DLD1 (cell line): ENCODE data around the gene HOXA10.

Source experiments
- in situ Hi-C: cut with HindIII; loops from 2 replicates; pipeline ENCODE4 v1.10.0; 2017; ENCODE audit warnings: low sequenced_read_pairs

HOXA10 gene

DNA sequence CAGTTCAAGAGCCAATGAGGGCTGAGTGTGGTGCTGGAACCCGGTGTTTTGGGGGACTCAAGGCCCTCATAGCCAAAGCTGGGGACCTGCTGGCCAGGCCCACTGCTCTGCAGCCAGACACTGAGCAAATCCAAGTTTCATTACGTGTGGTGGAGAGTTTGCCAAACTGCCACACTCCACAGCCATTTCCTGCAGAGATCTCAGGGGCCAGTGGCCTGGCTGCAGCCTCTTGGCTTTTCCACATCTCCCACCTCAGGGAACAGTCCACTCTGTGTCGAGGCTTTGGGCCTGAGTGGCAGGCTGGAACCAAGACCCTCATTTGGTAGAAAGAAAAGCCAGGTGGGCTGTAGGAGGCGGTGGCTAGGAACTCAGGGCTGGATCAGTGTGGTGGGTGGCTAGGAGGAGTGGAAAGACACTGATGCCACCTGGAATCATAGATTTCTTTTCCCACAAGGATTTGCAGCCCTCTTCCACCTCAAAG, 7.7 kb upstream of the HOXA10 start:
- in situ Hi-C loops, result no loop called here

DNA sequence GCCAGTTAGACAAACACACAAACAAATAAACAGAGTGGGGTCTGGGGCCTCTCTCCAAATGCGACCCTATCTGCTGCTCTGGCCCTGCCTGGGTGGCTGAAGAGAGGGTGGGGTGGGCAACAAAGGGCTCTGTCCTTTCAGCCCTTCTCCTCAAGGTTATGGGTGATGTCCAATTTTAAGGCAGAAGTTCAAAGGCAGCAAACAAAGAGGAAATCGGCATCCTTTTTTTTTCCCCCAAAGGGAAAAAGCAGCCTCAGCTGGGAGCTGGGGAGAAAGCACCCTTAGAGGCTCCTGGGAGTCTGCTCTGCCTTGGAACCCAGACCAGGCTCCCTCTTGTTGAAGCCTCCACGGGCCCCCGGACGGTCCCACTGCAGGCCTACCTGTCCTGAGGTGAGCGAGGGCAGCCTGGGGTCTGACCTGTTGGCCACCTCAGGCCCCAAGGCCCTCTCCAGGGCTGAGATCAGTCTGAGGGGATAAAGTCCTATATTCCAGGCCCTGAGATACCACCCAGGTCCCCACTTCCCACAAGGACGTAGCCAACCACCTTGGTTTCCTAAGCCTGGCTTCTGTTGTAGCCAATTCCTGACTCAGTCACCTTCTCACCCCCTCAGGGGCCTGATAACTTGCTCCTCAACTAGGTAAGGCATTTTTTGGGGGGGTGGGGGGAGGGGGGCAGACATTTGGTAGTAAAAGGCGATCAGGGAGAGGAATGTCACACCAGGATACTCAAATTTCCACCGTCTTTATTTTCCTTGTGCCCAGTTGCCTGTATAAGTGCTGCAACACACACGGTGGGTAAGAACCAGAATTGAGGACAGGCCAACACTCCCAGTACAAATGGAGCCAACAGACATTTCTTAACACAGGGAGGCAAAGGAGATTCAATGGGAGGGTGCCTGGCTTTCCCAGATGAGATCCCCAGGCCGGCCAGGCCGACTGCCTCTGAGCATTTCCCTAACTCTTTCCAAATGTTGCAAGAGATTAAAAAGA, 6.6 kb upstream of the HOXA10 start:
- in situ Hi-C loops, result no loop called here

DNA sequence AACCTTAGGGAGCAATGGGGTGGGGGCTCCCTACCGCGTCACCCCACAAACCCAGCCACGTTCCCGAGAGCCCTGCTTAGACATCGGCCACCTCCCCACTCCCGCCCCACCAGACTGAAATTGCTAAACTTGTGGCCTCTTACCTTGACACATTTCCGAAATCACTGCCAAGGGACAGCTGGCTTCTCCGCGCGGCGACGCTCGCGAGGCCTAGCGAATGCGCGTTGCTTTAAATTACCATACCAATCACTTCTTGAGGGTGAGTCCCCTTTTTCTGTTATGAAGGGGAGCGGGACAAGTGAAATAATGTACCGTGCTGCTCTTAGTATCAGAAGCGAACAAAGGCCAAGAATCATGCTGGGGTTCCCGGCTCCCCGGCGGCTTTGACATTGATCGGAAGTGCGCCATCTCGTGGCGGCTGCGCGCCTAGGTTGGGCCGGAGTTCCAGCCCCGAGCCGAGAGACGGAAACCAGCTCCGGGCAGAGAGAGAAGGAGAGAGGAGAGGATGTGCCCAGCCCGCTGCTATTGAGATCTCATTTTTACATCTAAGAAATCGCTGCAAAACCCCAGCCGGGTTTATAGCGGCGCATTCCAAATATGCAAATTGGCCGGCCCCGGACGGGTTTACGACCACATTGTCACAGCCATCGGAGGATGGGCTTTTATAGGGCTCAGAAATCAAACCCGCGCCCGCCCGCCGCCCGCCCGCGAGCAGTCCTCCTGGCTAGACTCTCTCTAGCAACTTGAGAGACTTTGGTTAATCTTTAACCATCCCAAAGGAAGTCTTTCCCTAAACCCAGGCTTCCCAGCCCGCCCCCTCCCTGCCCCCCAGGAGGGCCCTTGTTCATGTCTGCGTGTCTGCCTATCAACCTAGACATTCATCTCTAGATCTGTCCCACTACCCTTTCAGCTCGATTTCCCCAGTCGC, 5.6 kb upstream of the HOXA10 start:
- in situ Hi-C loops, result no loop called here

DNA sequence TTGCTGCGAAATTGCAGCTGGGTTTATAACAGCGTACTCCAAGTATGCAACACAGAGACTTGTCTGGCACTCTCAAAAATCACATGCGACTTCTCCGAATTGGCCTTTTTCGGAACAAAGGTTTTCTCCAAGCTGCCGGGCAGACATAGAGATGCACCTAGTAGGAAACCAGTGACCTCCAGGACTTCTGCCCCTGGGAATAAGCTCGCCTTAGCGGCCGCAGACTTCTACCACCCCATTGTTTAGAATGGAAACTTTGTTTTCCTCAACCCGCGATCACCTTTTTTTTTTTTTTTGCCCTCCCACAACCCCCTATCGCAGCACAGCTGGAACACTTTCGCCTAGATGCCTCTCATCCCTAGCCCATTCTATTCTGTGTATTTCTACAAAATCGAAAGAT, 4.9 kb upstream of the HOXA10 start:
- in situ Hi-C loops, result no loop called here

DNA sequence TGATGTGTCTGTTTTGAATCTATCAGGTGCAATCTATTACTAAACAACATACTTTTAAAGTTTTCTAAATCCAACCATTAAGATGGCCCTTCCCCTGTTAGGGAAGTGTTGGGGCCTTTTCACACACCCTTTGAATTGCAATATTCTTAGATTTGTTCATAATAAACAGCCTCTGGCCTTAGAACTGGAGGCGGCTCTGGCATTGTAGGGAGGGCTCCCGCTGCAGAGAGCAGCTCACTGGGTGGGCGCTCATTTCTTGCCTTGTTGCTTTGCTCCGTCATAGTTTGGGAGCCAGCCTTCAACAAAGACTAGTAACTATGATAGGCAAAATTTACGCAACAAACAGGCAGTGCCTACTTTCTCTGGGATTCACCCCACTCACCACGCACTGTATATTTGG, 4.2 kb upstream of the HOXA10 start:
- in situ Hi-C loops, result no loop called here

DNA sequence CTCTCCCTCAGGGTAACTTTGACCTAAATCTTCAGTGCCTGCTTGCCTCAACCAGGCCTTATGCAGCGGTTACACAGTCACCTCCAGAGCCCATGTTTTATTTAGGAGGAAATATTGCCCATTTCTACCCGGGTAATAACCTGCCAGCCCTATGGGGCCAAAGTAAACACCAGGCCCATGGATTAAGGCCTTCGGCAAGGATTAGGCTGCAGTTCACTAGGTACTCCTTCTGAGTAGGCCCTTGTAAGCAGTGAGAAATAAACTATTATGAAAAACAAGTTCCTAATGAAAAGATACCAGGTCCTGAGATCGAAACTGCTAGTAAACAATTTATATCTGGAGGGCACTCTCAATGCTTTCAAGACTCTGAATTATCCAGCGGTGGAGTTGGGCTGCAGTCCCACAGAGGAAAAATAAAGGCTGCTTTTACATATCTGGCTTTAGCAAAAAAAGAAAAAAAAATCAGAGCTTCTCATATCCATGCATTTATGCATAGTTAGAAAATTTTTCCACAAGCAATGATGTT, 3.7 kb upstream of the HOXA10 start:
- in situ Hi-C loops, result no loop called here

DNA sequence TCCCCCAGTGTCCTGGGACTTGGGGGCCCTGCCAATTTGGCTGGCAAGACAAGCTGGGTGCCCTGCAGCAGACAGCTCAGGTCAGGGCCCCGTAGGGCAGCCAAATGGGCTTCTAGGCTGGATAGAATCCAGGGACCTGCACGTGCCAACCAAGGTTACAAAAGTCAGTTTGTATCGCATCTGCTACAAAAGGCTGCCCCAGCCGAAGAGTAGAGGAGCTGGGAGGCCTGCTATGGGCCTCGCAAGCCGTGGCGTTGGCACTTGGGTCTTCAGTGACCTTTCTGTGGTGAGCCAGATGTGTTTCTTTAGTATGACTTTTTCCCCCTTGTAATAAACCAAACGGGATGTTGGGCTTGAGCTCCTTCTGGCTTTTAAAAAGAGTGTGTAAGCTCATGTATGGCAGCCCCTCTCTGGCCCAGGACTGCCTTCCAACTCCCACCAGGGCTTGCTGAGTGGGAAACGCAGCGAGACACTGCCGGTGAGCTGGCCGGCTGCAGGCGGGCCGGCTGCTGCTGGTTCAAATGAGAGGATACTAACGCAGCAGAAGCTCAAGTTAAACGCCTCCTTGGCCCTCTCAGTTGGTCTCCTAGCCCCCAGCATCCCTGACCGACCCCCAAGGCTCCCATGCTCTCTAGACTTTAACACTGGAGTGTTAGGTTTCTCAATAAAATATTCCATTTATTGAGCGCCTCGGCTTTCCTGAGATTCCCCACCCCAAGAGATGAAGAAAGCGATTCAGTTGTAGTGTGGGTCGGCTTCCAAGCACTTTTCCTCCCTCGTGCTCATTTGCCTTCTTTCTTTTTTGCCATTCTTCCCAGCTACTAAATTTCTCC, 3.1 kb upstream of the HOXA10 start:
- in situ Hi-C loops, result no loop called here

DNA sequence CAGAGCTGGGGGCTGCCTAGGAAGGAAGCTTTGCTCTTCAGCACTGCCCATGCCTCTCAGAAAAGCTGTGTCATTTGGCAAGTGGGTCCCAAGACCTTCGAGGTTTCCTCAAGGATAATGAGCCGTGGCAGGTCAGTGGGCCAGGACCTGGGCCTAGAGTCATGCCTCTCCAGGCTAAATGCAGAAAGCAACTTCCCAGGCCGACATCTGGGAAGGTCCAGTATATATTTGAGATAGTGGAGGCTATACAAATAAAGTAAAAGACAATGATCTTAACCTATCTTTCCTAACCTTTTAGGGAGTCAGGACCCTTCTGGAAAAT, 2.4 kb upstream of the HOXA10 start:
- in situ Hi-C loops, result no loop called here

DNA sequence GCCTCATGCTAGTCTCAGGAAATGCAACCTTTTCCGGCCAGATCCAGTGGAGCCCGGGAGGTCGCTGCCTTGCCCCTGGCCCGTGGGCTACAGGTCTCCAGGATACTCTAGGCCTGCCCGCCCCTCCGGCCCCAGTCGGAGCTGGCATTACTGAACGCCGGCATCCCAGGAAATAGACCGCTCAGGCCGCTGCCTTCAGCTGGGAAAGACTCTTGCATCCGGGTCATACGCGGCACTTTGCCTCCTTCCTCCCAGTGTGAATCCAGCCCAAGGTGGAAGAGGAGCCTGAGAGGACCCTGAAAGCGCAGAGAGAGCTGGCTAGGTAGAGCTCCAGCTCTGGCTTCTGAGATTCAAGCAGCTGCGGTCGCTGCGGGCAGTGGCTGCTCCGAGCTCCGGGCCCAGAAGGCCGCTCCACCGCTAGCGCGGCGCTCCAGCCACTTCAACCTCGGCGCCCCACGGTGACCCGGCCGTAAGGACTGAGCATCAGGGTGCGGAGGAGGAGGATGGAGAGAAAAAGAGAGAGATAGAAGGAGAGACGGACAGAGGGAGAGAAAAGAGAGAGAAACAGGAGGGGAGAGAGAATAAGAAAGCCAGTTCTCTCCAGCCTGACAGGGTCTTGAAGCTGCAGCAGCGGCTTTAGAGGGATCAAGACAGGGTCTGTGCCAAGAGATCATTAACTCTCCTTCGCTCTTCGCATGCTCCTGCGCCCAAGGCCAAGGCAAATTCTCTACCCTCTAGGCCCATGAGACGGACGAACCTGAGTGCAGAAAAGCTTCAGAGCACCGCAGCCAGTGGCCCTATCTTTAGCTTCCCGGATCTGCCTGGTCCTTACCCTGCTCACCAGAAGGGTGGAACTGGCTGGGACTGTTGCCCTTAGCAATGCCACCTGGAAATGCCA, 1.8 kb upstream of the HOXA10 start:
- in situ Hi-C loops, result no loop called here

DNA sequence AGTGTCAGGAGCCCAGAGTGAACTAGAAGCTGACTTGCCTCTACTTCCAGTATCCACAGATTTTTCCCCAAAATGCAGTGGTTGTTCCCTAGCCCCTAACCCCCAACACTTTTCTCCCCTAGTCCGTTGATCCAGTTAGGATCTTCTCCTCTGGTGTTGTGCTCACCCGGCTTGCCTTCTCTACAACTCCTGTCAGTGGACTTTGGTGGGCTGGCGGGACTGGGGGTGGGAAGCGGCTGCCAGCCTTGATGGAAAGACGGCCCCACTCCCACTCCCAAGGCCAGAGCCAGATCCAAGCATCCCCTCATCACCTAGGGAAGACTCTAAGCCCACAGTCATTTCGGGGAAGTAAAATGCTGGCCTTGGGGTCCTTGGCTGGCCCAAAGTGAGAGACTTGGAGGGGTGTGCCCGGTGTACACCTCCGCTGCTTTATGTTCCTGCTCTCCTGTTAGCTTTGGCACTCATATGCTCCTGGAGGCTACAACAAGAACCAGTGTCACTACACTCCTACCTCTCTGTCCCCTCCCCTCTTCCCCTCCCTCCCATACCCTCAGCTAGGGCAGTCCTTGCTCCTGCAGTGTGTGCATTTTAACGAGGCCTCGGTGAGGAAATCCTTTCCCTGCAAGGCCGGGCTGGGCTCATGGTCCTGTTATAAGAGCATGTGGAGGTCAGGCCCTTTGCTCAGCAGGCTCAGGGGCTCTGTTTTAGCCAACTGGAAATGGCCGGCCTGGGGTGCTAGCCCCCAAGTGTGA, 930 bp upstream of the HOXA10 start:
- in situ Hi-C loops, result no loop called here

DNA sequence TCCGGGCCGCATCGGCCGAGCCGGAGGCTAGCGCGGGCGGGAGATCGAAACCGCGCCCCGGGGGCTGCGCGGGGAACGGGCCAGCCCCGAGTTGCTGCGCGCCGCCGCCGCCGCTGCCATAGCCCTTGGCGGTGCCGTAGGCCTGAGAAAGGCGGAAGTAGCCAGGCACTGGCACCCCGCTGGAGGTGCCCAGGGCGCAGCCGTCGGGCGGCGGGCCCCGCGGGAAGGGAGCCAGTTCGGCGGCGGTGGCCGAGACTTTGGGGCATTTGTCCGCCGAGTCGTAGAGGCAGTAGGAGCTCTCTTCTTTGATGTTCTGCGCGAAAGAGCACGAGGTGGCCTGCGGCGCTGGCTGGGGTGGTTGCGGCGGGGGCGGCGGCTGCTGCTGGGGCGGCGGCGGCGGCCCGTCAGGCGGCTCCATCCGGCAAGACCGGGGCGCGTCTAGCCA, 587 bp downstream of the HOXA10 start:
- in situ Hi-C loops, result no loop called here

DNA sequence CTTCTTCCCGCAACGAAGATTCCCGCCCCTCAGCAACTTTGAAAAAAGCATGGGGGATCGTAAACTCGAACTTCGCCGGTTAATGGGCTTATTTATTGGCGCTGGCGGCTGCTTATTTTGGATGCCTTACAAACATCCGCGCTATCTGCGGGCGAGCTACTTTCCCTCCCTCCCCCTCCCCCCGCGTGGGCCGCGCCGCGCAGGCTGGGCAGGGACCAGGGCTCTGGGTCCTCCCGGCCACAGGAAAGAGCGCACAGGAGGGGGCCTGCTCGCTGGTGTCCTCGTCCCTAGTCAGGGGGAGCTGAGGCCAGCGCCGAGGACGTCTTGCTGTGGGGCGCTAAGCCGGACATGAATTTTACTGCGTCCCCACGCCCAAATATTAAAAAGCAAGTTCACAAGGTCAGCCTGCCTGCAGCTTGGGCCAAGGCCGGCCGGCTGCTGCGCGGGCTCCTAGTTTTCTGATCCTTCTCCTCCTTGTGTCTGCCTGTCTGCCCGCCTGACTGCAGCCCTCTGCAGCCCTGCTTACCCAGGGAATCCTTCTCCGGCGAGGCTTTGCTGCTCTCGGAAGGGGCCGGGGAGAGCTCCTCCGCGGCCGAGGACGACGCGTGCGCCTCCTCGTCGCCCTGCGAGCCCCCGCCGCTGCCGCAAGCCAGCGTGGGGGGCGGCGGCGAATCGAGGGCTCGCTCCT, 1.2 kb downstream of the HOXA10 start:
- in situ Hi-C loops, result no loop called here

DNA sequence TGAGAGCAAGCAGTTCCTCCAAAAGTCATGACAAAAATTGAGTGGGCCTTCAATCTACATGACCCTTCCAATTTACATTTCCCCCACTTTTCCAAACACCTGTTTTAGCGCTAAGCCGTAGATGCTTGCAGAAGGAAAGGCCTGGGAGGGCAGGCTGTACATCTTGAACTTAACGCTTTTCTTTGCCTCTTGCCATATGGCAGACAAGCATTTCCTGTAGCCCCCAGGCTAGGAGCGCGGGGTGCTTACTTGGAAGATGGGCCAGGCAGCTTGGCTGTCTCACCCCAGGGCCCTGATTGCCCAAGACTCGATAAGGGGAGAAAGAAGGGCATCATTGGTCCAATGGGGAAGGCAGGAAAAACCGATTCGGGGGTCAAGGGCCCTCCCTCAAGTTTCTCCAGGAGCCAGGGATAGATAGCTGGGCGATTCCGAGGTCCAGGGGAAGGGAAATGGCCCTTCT, 1.8 kb downstream of the HOXA10 start:
- in situ Hi-C loops, result no loop called here

DNA sequence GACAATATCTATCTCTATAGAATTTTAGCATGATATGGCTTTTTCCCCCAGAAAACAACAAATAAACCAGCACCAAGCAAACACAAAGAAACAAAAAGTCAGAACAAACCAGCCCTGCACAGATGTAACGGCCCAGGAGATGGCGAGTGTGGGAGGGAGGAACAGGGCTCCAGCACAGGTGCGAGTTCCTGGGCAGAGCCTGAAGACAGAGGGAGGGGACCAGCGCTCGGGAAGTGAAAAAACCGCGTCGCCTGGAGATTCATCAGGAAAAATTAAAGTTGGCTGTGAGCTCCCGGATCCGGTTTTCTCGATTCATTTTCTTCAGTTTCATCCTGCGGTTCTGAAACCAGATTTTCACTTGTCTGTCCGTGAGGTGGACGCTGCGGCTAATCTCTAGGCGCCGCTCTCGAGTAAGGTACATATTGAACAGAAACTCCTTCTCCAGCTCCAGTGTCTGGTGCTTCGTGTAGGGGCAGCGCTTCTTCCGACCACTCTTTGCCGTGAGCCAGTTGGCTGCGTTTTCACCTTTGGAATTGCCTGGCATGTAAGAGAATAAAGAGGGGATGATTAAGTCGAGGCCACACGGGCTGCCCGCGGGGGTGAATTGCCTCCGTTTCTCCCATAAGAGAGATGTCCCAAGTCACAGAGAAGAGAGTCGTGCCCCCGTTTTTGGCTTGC, 2.3 kb downstream of the HOXA10 start:
- in situ Hi-C loops, result no loop called here

DNA sequence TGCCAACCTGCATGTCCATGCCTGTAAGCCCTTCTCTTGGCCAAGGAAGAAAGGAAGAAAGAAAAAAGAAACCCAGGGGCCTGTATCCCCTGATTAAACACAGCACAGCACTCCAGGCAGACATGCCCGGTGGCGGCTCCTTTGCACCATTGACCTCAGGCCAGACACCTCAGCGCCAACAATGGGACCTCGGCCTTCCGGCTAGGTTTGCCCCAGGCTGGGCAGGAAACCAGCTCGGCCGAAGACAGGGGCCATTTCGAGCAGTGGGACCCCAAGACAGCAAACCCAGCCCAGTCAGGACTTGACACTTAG, 2.8 kb downstream of the HOXA10 start:
- in situ Hi-C loops, result no loop called here

DNA sequence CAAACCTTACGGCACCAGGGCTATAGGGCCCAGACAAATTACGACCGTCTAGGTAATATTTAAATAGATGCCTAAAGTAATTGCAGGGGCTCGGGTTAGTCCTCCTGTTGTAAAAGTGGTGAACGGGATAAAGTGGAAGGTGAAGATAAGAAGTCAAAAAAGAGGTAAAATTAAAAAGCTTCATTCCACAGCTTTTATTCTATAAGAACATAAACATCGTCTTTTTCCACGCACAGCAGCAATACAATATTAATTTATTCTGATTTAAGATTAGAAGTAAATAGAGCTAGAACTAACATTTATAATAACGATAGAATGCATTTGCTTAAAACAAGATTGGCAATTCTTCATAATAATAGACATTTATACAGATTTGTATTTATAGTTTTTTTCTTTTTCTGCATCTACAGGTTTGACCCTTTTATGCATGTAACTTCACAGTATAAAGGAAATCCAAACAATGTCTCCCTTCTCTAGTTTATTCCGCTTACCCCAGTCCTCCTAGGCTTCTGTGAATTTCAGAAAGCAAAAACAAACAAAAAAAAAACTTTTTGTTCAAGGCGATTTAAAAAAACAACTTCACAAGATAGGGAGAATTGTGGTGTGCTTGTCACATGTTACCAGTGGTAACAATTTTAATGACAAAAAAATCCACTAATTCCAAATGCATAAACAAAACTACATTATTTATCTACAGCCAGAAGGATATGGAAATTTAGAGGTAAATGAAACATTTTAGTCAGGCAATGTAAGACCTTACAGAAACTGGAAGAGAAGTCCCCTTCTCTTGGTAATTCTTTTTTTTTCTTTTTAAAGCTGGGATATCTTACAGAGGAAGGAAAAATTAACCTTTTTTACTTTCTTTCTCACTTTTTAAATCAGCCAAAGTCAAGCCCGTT, 3.4 kb downstream of the HOXA10 start:
- in situ Hi-C loops, result no loop called here
